GM19452 (cell line): ENCODE results near the gene PRSS38.
A peak's percentile ranks its signal among the peaks of the same experiment; 100 is the strongest.

ENCODE experiments used
- ATAC-seq: cut with Tn5 transposase; IDR thresholded peaks from one replicate; pipeline ENCODE4 v1.9.1; 2021; ENCODE audit not compliant: unreplicated experiment

PRSS38 gene

GRCh38 chr1:227778401-227778947 lies 37.0 kb upstream of the PRSS38 start:
- ATAC-seq: no peak

- ATAC-seq: no peak
Measured at GRCh38 chr1:227779021-227779441, 36.4 kb upstream of the PRSS38 start.

GRCh38 chr1:227779685-227780084 lies 35.8 kb upstream of the PRSS38 start:
- ATAC-seq: no peak

GRCh38 chr1:227780101-227781044 lies 35.1 kb upstream of the PRSS38 start:
- ATAC-seq: no peak

- ATAC-seq: no peak
Measured at GRCh38 chr1:227781314-227781930, 34.1 kb upstream of the PRSS38 start.

GRCh38 chr1:227782226-227782625 lies 33.2 kb upstream of the PRSS38 start:
- no peak for ATAC-seq

GRCh38 chr1:227785094-227785804 lies 30.2 kb upstream of the PRSS38 start:
- ATAC-seq: no peak

GRCh38 chr1:227785805-227786671 lies 29.4 kb upstream of the PRSS38 start:
- no peak for ATAC-seq

GRCh38 chr1:227786673-227787512 lies 28.6 kb upstream of the PRSS38 start:
- ATAC-seq: no peak

GRCh38 chr1:227787513-227788270 lies 27.8 kb upstream of the PRSS38 start:
- peak; percentile 95 for ATAC-seq

- peak; percentile 60 for ATAC-seq
Measured at GRCh38 chr1:227788271-227789083, 27.0 kb upstream of the PRSS38 start.

GRCh38 chr1:227789084-227790033 lies 26.1 kb upstream of the PRSS38 start:
- no peak for ATAC-seq

- no peak for ATAC-seq
Measured at GRCh38 chr1:227790034-227790400, 25.5 kb upstream of the PRSS38 start.

GRCh38 chr1:227790868-227791267 lies 24.6 kb upstream of the PRSS38 start:
- ATAC-seq: no peak

- ATAC-seq: no peak
Measured at GRCh38 chr1:227791425-227792143, 23.9 kb upstream of the PRSS38 start.
